ENCODE results near the gene CUEDC1.
"Not testable (repeated sequence)": the region's sequence is repeated elsewhere in the genome, so short reads cannot be mapped to it uniquely, and the experiment has no call there.

The CUEDC1 gene

GRCh38 chr17:57962279-57963148, 7.3 kb upstream of the CUEDC1 start:
- Histone ChIP-seq H3K36me3 (replicated peaks; ENCODE audit: insufficient read depth, low read length) (no peaks in the 10 kb centered on the region), H3K9ac (ENCODE audit: low read length) (no peak overlapping the region), H2AFZ (ENCODE audit: low read length) (no peak overlapping the region), H3K79me2 (ENCODE audit: low read length) (no peaks in the 10 kb centered on the region), H3K4me3 (ENCODE audit: low read length) (no peak overlapping the region), H3K27ac (ENCODE audit: low read length) (no peak overlapping the region), H3K4me1 (ENCODE audit: low read length) (no peaks in the 10 kb centered on the region), H4K20me1 (ENCODE audit: insufficient read depth, low read length) (no peaks in the 10 kb centered on the region), H3K9me2 (replicated peaks; ENCODE audit: insufficient read depth, low read length) (no peaks in the 10 kb centered on the region), H3F3A (ENCODE audit: insufficient read depth, low read length) (no peaks in the 10 kb centered on the region), H3K27me3 (replicated peaks; ENCODE audit: insufficient read depth, low read length) (peaks cover 39% of the 10 kb centered on the region), H3K9me3 (replicated peaks; ENCODE audit: insufficient read depth, low read length) (no peaks in the 10 kb centered on the region), H3K4me2 (ENCODE audit: low read depth, low read length) (no peak overlapping the region)
- no peak for TF ChIP-seq EZH2 (optimal IDR thresholded peaks at IDR 0.05; ENCODE audit: low read depth, low read length)
- no peak for TF ChIP-seq CTCF (IDR thresholded peaks at IDR 0.05; ENCODE audit: low read length)
- no peak for TF ChIP-seq EZH2phosphoT487 (IDR thresholded peaks at IDR 0.05; ENCODE audit: low read length)
- DNase-seq: no peak

GRCh38 chr17:57959929-57960328, 4.7 kb upstream of the CUEDC1 start:
- H3K27ac ChIP-seq (ENCODE audit: low read length): no peak overlapping the region
- no peak overlapping the region for H2AFZ ChIP-seq (ENCODE audit: low read length)
- no peak overlapping the region for H3K4me2 ChIP-seq (ENCODE audit: low read depth, low read length)
- no peak overlapping the region for H3K4me3 ChIP-seq (ENCODE audit: low read length)
- TF ChIP-seq EZH2 (optimal IDR thresholded peaks at IDR 0.05; ENCODE audit: low read depth, low read length): no peak
- TF ChIP-seq CTCF (IDR thresholded peaks at IDR 0.05; ENCODE audit: low read length): no peak
- no peak for TF ChIP-seq EZH2phosphoT487 (IDR thresholded peaks at IDR 0.05; ENCODE audit: low read length)
- peaks cover 15% of the 10 kb centered on the region for H3K4me1 ChIP-seq (ENCODE audit: low read length)
- H3K9me2 ChIP-seq (replicated peaks; ENCODE audit: insufficient read depth, low read length): no peaks in the 10 kb centered on the region
- no peak for DNase-seq
- 0 out of 2 replicates have a peak, but pooled peaks cover 3% of the 10 kb centered on the region for H4K20me1 ChIP-seq (ENCODE audit: insufficient read depth, low read length)
- peaks cover 58% of the 10 kb centered on the region for H3K27me3 ChIP-seq (replicated peaks; ENCODE audit: insufficient read depth, low read length)
- no peaks in the 10 kb centered on the region for H3K36me3 ChIP-seq (replicated peaks; ENCODE audit: insufficient read depth, low read length)
- peaks cover 10% of the 10 kb centered on the region; the same call in 1 of the 2 replicates for H3F3A ChIP-seq (ENCODE audit: insufficient read depth, low read length)
- no peak overlapping the region for H3K9ac ChIP-seq (ENCODE audit: low read length)
- H3K79me2 ChIP-seq (ENCODE audit: low read length): no peaks in the 10 kb centered on the region
- H3K9me3 ChIP-seq (replicated peaks; ENCODE audit: insufficient read depth, low read length): no peaks in the 10 kb centered on the region

GRCh38 chr17:57958391-57958790, 3.2 kb upstream of the CUEDC1 start:
- H3K36me3 ChIP-seq (replicated peaks; ENCODE audit: insufficient read depth, low read length); H2AFZ ChIP-seq (ENCODE audit: low read length); H3K79me2 ChIP-seq (ENCODE audit: low read length); H3K4me2 ChIP-seq (ENCODE audit: low read depth, low read length); H3K4me3 ChIP-seq (ENCODE audit: low read length); H3K9me3 ChIP-seq (replicated peaks; ENCODE audit: insufficient read depth, low read length); H3K9ac ChIP-seq (ENCODE audit: low read length); H4K20me1 ChIP-seq (ENCODE audit: insufficient read depth, low read length); H3K27ac ChIP-seq (ENCODE audit: low read length); DNase-seq; H3K9me2 ChIP-seq (replicated peaks; ENCODE audit: insufficient read depth, low read length): not testable (repeated sequence)
- Histone ChIP-seq H3K4me1 (ENCODE audit: low read length) (peaks cover 15% of the 10 kb centered on the region), H3K27me3 (replicated peaks; ENCODE audit: insufficient read depth, low read length) (peaks cover 73% of the 10 kb centered on the region), H3F3A (ENCODE audit: insufficient read depth, low read length) (peaks cover 10% of the 10 kb centered on the region; the same call in 1 of the 2 replicates)

GRCh38 chr17:57957886-57958285, 2.7 kb upstream of the CUEDC1 start:
- H3K4me1 ChIP-seq (ENCODE audit: low read length): peaks cover 15% of the 10 kb centered on the region
- H2AFZ ChIP-seq (ENCODE audit: low read length): no peak overlapping the region
- H3K36me3 ChIP-seq (replicated peaks; ENCODE audit: insufficient read depth, low read length): no peaks in the 10 kb centered on the region
- 0 out of 2 replicates have a peak, but pooled peaks cover 3% of the 10 kb centered on the region for H4K20me1 ChIP-seq (ENCODE audit: insufficient read depth, low read length)
- no peak overlapping the region for H3K4me3 ChIP-seq (ENCODE audit: low read length)
- H3K27me3 ChIP-seq (replicated peaks; ENCODE audit: insufficient read depth, low read length): peaks cover 75% of the 10 kb centered on the region
- H3K9me3 ChIP-seq (replicated peaks; ENCODE audit: insufficient read depth, low read length): no peaks in the 10 kb centered on the region
- no peak overlapping the region for H3K9ac ChIP-seq (ENCODE audit: low read length)
- DNase-seq: no peak
- H3K27ac ChIP-seq (ENCODE audit: low read length): no peak overlapping the region
- no peaks in the 10 kb centered on the region for H3K79me2 ChIP-seq (ENCODE audit: low read length)
- H3K9me2 ChIP-seq (replicated peaks; ENCODE audit: insufficient read depth, low read length): no peaks in the 10 kb centered on the region
- H3F3A ChIP-seq (ENCODE audit: insufficient read depth, low read length): peaks cover 10% of the 10 kb centered on the region; the same call in 1 of the 2 replicates
- TF ChIP-seq EZH2phosphoT487 (IDR thresholded peaks at IDR 0.05; ENCODE audit: low read length): no peak
- no peak for TF ChIP-seq CTCF (IDR thresholded peaks at IDR 0.05; ENCODE audit: low read length)
- no peak for TF ChIP-seq EZH2 (optimal IDR thresholded peaks at IDR 0.05; ENCODE audit: low read depth, low read length)
- no peak overlapping the region for H3K4me2 ChIP-seq (ENCODE audit: low read depth, low read length)

All from MM.1S (cell line).